Fibroblast of peridontal ligament (primary cell): ENCODE data around the gene QRFP.
"Not testable (repeated sequence)": the region's sequence is repeated elsewhere in the genome, so short reads cannot be mapped to it uniquely, and the experiment has no call there.

Experiments
- DNase-seq: peaks from one replicate; pipeline ENCODE4 v3.0.0-alpha.2; 2010; ENCODE audit errors: extremely low read depth

The QRFP gene

GRCh38 chr9:130849356-130849755, 47.3 kb downstream of the QRFP start:
- DNase-seq: no peak

GRCh38 chr9:130848514-130848913, 48.1 kb downstream of the QRFP start:
- DNase-seq: not testable (repeated sequence)

GRCh38 chr9:130847306-130848217, 49.0 kb downstream of the QRFP start:
- DNase-seq: peak; percentile 100

DNA sequence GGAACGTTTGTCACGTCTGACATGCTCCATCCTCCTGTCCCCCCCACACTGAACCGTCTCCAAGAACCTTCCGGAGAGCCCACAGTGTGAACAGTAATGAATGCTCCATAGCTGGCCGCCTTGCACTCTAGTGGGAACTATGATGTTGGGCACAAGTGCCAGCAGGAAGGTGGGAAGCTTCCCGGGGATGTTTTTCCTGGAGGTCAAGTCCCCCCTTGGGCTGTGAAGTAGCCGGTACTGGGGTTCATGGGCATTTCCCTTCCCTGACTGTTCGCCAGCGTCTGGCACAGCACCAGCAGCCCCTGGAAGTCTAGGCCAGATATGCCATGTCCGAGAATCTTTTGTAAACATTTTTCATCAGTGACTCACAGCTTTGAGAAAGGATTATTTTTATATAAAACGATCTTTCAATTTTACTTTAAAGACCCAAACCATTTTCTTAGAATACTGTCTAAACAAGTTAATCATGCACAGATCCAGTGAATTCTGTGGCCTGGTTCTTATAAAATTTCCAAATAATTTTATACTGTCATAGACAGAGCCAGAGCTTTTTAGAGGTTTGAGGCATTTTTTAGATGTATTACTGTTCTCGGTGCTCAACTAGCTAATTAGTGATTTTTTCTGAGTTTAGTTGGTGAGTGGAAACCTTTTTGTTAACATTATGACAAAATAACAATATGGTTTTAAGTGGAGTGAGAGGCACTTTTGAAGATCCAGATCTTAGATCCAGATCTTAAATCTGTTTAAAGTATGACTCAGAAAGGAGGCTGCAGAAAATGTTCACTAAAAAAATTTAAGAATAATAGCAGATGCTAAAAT, 49.9 kb downstream of the QRFP start:
- DNase-seq: peak; percentile 80

DNA sequence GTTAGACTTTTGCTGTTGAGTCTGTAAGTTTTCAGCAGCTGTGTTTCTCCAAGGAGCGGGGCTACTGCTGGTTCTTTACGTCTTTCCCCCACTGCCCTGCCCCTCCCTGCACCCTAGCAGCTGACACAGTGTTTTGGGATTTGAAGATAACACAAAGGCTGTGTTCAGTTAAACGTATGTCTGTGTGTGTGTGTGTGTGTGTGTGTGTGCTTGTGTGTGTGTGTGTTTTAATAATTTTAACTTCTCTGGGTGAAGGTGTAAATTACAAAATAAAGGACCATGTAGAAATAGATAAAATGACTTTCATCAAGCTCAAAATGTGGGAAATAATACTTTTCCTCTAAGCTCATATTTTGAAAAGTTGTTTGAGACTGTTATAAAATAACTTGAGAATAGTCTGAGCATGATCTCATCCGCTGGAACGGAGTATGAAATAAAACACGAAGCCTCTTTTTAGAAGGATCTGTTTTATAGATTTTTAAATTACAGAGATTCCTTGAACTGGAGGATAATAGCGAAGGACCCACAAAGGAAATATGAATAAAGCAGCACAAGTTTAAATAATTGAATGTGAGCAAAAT, 50.6 kb downstream of the QRFP start:
- DNase-seq: peak; percentile 86

DNA sequence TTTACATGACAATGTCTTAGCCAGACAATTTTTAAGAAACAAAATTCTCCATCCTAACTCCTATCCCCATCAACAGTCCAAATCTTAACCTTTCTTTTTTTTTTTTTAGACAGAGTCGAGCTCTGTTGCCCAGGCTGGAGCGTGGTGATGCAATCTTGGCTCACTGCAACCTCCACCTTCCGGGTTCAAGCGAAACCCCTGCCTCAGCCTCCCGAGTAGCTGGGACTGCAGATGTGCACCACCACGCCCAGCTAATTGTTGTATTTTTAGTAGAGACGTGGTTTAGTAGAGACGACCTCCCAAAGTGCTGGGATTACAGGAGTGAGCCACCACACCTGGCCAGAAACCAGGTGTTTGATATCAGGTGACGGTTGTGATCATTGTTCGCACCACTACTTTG, 51.4 kb downstream of the QRFP start:
- no peak for DNase-seq

DNA sequence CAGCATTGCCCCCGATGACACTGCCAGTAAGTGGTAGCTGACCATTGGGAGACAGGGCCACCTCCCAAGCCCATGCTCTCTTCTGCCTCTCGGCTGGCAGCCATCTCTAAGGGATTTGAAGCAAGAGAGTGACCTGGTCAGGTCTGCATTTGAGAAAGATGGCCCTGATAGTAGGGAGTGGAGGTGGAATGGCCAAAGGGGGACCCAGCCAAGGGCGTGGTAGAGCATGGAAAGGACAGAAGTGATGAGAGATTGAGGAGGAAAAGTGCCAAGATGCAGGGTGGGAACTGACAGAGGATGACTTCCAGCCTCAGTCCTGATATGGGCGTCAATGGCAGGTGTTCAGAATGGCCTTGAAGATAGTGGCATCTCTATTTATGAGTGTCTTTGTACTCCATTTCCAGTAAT, 52.6 kb downstream of the QRFP start:
- no peak for DNase-seq

GRCh38 chr9:130843049-130843908, 53.3 kb downstream of the QRFP start:
- DNase-seq: no peak
